HCT116 (cell line): Measurements from ENCODE around the gene MTA3. TPM values are rescaled to one million over a fixed set of nuclear protein-coding genes. Genes with fewer than 3 reads are reported as not detected.

Experiments
- ATAC-seq: fragments of 200-7000 bp; cut with Tn5 transposase; 2 replicates; pipeline ENCODE4 v1.9.1; 2020; ENCODE audit warnings: mild to moderate bottlenecking, moderate library complexity
- BruUV-seq: library from RNA; stranded (reverse); fragments of 400-500 nt; replicated peaks from 2 replicates; lab custom pipeline; 2021; lab: Mats Ljungman, UMichigan
- CTCF ChIA-PET: fragments of 300-600 bp; sonication (Branson Sonifier 250); formaldehyde crosslinking; loops from one replicate; lab custom pipeline; 2021; ENCODE audit warnings: antibody characterized with exemption; lab: Charles Lee
- POLR2A ChIA-PET: fragments of 300-600, 350-600 bp; sonication (Branson Sonifier 250); formaldehyde crosslinking; loops from one replicate; lab custom pipeline; 2021; ENCODE audit warnings: antibody characterized with exemption; lab: Charles Lee
- RAD21 ChIA-PET, 2 experiments: fragments of 300-600 bp; sonication (Branson Sonifier 250); formaldehyde crosslinking; loops; one replicate each; lab custom pipeline; 2023; ENCODE audit warnings: low total read pairs in 2 of 2; ENCODE audit not compliant: uncharacterized antibody in 2 of 2, unreplicated experiment in 2 of 2, low non-redundant PET in 1 of 2; lab: Charles Lee
- DNase-seq: peaks from one replicate; pipeline ENCODE4 v3.0.0-alpha.2; 2010; ENCODE audit warnings: low read depth, low spot score
- H2AFZ ChIP-seq: fragments of 200-600 bp; shearing (Covaris generic), sonication (generic); 2 replicates; pipeline ENCODE4 v1.6.1; 2017; ENCODE audit warnings: low read depth, mixed run types, mixed read lengths, antibody characterized with exemption, low read length; ENCODE audit not compliant: poor library complexity, severe bottlenecking
- H3K27ac ChIP-seq: 2 replicates; pipeline ENCODE4 v1.5.1; 2012; ENCODE audit warnings: low read depth, low read length
- H3K27me3 ChIP-seq: fragments of 200-600 bp; sonication (generic); 2 replicates; pipeline ENCODE4 v1.6.1; 2016; ENCODE audit warnings: mixed run types, low read length, mixed read lengths; ENCODE audit not compliant: insufficient read depth
- H3K36me3 ChIP-seq, 2 experiments: fragments of 200-500 bp in 1 of 2; fragments of 200-600 bp in 1 of 2; sonication (Bioruptor generic) in 1 of 2; sonication (generic) in 1 of 2; 2 replicates each; pipeline versions ENCODE4 v1.5.1 to v1.6.1; 2014 to 2016; ENCODE audit warnings: low read length in 2 of 2, inconsistent platforms in 1 of 2, mixed read lengths in 1 of 2, mixed run types in 1 of 2; ENCODE audit not compliant: insufficient read depth in 2 of 2, control insufficient read depth in 1 of 2
- H3K4me1 ChIP-seq, 2 experiments: fragments of 200-600 bp in 1 of 2; sonication (generic) in 1 of 2; 2 replicates each; pipeline versions ENCODE4 v1.5.1 to v1.6.1; 2012 to 2017; ENCODE audit warnings: low read length in 2 of 2, inconsistent platforms in 1 of 2, mild to moderate bottlenecking in 1 of 2, mixed read lengths in 1 of 2, mixed run types in 1 of 2, moderate library complexity in 1 of 2; ENCODE audit not compliant: insufficient read depth in 2 of 2, control insufficient read depth in 1 of 2
- H3K4me2 ChIP-seq: fragments of 200-600 bp; sonication (generic); 2 replicates; pipeline ENCODE4 v1.6.1; 2017; ENCODE audit warnings: mixed run types, low read length, mixed read lengths
- H3K4me3 ChIP-seq, 2 experiments: fragments of 200-600 bp in 1 of 2; sonication (generic) in 1 of 2; replicated peaks in 1 of 2; 2 replicates each; pipeline ENCODE4 v1.5.1; 2011 to 2016; ENCODE audit warnings: low read length in 2 of 2, control low read depth in 1 of 2, low read depth in 1 of 2, mild to moderate bottlenecking in 1 of 2, mixed read lengths in 1 of 2, mixed run types in 1 of 2
- H3K79me2 ChIP-seq: fragments of 200-600 bp; sonication (generic); 2 replicates; pipeline ENCODE4 v1.6.1; 2017; ENCODE audit warnings: mild to moderate bottlenecking, mixed run types, low read length, moderate library complexity, mixed read lengths; ENCODE audit not compliant: insufficient read depth
- H3K9ac ChIP-seq: fragments of 200-600 bp; sonication (generic); 2 replicates; pipeline ENCODE4 v1.6.1; 2016; ENCODE audit warnings: low read length, mixed read lengths
- H3K9me2 ChIP-seq: fragments of 200-600 bp; sonication (generic), shearing (Covaris generic); 2 replicates; pipeline ENCODE4 v1.6.1; 2017; ENCODE audit warnings: mixed run types, mild to moderate bottlenecking, moderate library complexity; ENCODE audit not compliant: insufficient read depth
- H3K9me3 ChIP-seq, 2 experiments: fragments of 200-500 bp in 1 of 2; fragments of 200-600 bp in 1 of 2; sonication (Bioruptor generic) in 1 of 2; sonication (generic) in 1 of 2; 2 replicates each; pipeline ENCODE4 v1.6.1; 2014 to 2017; ENCODE audit warnings: low read length in 2 of 2, mixed read lengths in 2 of 2, inconsistent platforms in 1 of 2, low read depth in 1 of 2, mild to moderate bottlenecking in 1 of 2, mixed run types in 1 of 2, moderate library complexity in 1 of 2; ENCODE audit not compliant: control insufficient read depth in 1 of 2, insufficient read depth in 1 of 2
- H4K20me1 ChIP-seq: fragments of 200-600 bp; sonication (generic), shearing (Covaris generic); 2 replicates; pipeline ENCODE4 v1.6.1; 2017; ENCODE audit warnings: mixed run types, mild to moderate bottlenecking, moderate library complexity; ENCODE audit not compliant: insufficient read depth
- CBX3 ChIP-seq: IDR thresholded peaks from 2 replicates; pipeline ENCODE4 v1.6.1; 2012; ENCODE audit warnings: low read depth
- EZH2 ChIP-seq: fragments of 200-600 bp; sonication (generic); IDR thresholded peaks from 2 replicates; pipeline ENCODE4 v1.6.1; 2017; ENCODE audit warnings: antibody characterized with exemption, mixed run types
- EZH2phosphoT487 ChIP-seq: fragments of 200-600 bp; IDR thresholded peaks from 2 replicates; pipeline ENCODE4 v1.6.1; 2018; ENCODE audit warnings: antibody characterized with exemption, borderline replicate concordance
- FOSL1 ChIP-seq: IDR thresholded peaks from 2 replicates; pipeline ENCODE4 v1.6.1; 2012; ENCODE audit warnings: low read depth
- JUND ChIP-seq: IDR thresholded peaks from 2 replicates; pipeline ENCODE4 v1.6.1; 2012
- TCF7L2 ChIP-seq: IDR thresholded peaks from 2 replicates; pipeline ENCODE4 v1.7.0; 2011; ENCODE audit warnings: borderline replicate concordance, inconsistent platforms; ENCODE audit not compliant: insufficient read depth, insufficient read length; ENCODE audit errors: extremely low read depth
- YY1 ChIP-seq: IDR thresholded peaks from 2 replicates; pipeline ENCODE4 v1.6.1; 2011; ENCODE audit warnings: low read length, low read depth, moderate library complexity, mild to moderate bottlenecking; ENCODE audit not compliant: insufficient replicate concordance; ENCODE audit errors: extremely low read depth
- ZFX ChIP-seq: fragments of 450-650 bp; IDR thresholded peaks from 2 replicates; pipeline ENCODE4 v1.6.1; 2017
- ZNF274 ChIP-seq: fragments of 200-500 bp; sonication (Bioruptor generic); IDR thresholded peaks from 2 replicates; pipeline ENCODE4 v1.6.1; 2014; ENCODE audit warnings: mild to moderate bottlenecking, low read depth, low read length, inconsistent platforms
- intact Hi-C: fragments of 100-400 bp; cut with micrococcal nuclease; formaldehyde crosslinking; loops from 2 replicates; pipeline ENCODE4 v1.10.0; 2022
- total RNA-seq: library from RNA; stranded (reverse); gene quantifications from one replicate; pipeline ENCODE4 v1.2.1, GENCODE V29; 2021; ENCODE audit not compliant: unreplicated experiment
- TF ChIP-seq, protein P1 (sequence below): IDR thresholded peaks from 2 replicates; pipeline ENCODE4 v1.6.1; 2012
- TF ChIP-seq, protein P2 (sequence below): IDR thresholded peaks from 2 replicates; pipeline ENCODE4 v1.6.1; 2012
- TF ChIP-seq, protein P3 (sequence below): IDR thresholded peaks from 2 replicates; pipeline ENCODE4 v1.6.1; 2012; ENCODE audit warnings: low read depth

The MTA3 gene
- total RNA-seq, 1 experiment from 2014 or later, result 46.3 TPM

DNA sequence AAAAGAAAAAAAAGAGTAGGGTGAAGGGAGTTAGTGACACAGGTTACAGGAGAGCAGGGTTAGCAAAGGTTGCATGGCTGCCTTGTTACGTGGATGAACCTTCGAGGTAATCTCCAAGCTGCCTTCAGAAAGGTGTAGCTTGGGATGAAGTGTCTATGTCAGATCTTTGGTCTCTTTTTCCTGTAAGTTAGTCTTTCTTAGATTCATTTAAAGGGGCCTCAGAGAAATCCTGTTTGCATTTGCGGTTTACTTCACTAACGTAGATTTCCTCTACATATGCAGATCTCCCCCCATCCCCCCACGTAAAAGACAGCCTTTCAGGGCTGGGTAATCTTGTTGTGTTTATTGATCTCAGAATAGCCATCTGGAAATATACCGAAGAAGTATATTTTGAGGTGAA, 83.7 kb downstream of the MTA3 start:
- ChIA-PET POLR2A (no interaction called here), RAD21 (no interaction called here), CTCF (no interaction called here)
- Histone ChIP-seq H3K4me1 (no peaks in the 10 kb centered on the region), H3K9me2 (no peaks in the 10 kb centered on the region), H3K9me3 (no peaks in the 10 kb centered on the region), H3K27ac (no peak overlapping the region), H3K4me2 (no peak overlapping the region), H3K27me3 (no peaks in the 10 kb centered on the region), H4K20me1 (no peaks in the 10 kb centered on the region), H2AFZ (no peak overlapping the region), H3K4me3 (no peak overlapping the region), H3K79me2 (no peaks in the 10 kb centered on the region), H3K9ac (no peak overlapping the region), H3K36me3 (no peaks in the 10 kb centered on the region)
- TF ChIP-seq, protein P1, sequence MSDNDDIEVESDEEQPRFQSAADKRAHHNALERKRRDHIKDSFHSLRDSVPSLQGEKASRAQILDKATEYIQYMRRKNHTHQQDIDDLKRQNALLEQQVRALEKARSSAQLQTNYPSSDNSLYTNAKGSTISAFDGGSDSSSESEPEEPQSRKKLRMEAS, result no peak
- TF ChIP-seq FOSL1 (no peak), EZH2 (no peak), TCF7L2 (no peak), YY1 (no peak), CBX3 (no peak), JUND (no peak), EZH2phosphoT487 (no peak), ZFX (no peak), ZNF274 (no peak)
- TF ChIP-seq, protein P2, sequence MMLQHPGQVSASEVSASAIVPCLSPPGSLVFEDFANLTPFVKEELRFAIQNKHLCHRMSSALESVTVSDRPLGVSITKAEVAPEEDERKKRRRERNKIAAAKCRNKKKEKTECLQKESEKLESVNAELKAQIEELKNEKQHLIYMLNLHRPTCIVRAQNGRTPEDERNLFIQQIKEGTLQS, result no peak
- TF ChIP-seq, protein P3, sequence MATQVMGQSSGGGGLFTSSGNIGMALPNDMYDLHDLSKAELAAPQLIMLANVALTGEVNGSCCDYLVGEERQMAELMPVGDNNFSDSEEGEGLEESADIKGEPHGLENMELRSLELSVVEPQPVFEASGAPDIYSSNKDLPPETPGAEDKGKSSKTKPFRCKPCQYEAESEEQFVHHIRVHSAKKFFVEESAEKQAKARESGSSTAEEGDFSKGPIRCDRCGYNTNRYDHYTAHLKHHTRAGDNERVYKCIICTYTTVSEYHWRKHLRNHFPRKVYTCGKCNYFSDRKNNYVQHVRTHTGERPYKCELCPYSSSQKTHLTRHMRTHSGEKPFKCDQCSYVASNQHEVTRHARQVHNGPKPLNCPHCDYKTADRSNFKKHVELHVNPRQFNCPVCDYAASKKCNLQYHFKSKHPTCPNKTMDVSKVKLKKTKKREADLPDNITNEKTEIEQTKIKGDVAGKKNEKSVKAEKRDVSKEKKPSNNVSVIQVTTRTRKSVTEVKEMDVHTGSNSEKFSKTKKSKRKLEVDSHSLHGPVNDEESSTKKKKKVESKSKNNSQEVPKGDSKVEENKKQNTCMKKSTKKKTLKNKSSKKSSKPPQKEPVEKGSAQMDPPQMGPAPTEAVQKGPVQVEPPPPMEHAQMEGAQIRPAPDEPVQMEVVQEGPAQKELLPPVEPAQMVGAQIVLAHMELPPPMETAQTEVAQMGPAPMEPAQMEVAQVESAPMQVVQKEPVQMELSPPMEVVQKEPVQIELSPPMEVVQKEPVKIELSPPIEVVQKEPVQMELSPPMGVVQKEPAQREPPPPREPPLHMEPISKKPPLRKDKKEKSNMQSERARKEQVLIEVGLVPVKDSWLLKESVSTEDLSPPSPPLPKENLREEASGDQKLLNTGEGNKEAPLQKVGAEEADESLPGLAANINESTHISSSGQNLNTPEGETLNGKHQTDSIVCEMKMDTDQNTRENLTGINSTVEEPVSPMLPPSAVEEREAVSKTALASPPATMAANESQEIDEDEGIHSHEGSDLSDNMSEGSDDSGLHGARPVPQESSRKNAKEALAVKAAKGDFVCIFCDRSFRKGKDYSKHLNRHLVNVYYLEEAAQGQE, result no peak
- intact Hi-C loops, result no loop called here
- no TSS peak for BruUV-seq
- DNase-seq, result no peak
- ATAC-seq, result no peak
